ENCODE results near the gene NKX2-4. TPM values are rescaled to one million over a fixed set of nuclear protein-coding genes. Genes with fewer than 3 reads are reported as not detected.

NKX2-4 gene
- total RNA-seq, 6 experiments from 2014 or later = not detected

- Mint-ChIP-seq H3K36me3 (ENCODE audit: low read depth) (peaks cover 24% of the 10 kb centered on the region), H3K27ac (no peak overlapping the region), H3K27me3 (ENCODE audit: insufficient read depth) (no peaks in the 10 kb centered on the region)
Observed at GRCh38 chr20:21365771-21366170, 31.6 kb downstream of the NKX2-4 start.

DNA sequence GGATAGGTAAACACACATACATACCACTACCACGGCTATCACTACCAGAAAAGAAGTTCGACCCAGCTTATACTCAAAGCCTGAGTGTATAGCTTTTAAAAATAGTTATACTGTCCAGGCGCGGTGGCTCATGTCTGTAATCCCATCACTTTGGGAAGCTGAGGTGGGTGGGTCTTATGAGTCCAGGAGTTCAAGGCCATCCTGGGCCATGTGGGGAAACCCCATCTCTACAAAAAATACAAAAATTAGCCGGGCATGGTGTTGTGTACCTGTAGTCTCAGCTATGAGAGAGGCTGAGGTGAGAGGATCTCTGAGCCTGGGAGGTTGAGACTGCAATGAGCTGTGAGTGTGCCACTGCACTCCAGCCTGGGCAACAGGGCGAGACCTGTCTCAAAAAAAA lies 32.9 kb downstream of the NKX2-4 start:
- peaks cover 24% of the 10 kb centered on the region for H3K36me3 Mint-ChIP-seq (ENCODE audit: low read depth)
- TF ChIP-seq CTCF (IDR thresholded peaks at IDR 0.05) = no peak
- DNase-seq = no peak
- H3K9me3 Mint-ChIP-seq = no peaks in the 10 kb centered on the region
- peaks cover 34% of the 10 kb centered on the region for H3K4me1 Mint-ChIP-seq (ENCODE audit: low read depth)
- H3K27me3 Mint-ChIP-seq (ENCODE audit: insufficient read depth) = 0 out of 2 replicates have a peak, but pooled peaks cover 2% of the 10 kb centered on the region
- H3K27ac Mint-ChIP-seq = no peak overlapping the region
- no peak overlapping the region for H3K4me3 Mint-ChIP-seq

More at GRCh38 chr20:21365771-21366170, 31.6 kb downstream of the NKX2-4 start:
- Mint-ChIP-seq H3K9me3 (no peaks in the 10 kb centered on the region), H3K4me1 (ENCODE audit: low read depth) (peaks cover 21% of the 10 kb centered on the region), H3K4me3 (no peak overlapping the region)
- TF ChIP-seq CTCF (IDR thresholded peaks at IDR 0.05) = no peak
- no peak for DNase-seq

DNA sequence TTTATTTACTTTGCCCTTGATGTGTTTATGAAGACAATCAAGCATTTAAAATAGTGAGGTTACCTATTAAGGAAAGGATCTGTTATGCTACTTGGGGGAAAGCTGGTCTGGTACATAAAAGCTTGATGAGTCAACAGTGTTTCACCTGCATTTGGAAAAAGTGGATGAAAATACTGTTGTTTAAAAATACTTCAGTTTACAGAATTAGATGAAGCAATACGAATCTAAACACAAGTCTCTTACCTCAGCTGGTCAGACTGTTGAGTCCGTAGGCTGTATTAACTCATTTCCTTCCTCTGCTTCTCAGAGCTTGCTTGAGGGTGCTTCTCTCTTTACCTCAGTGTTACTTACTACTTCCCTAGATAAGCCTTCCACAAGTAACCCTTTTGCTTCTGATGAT lies 36.1 kb downstream of the NKX2-4 start:
- peaks cover 34% of the 10 kb centered on the region for H3K4me1 Mint-ChIP-seq (ENCODE audit: low read depth)
- 0 out of 2 replicates have a peak, but pooled peaks cover 2% of the 10 kb centered on the region for H3K27me3 Mint-ChIP-seq (ENCODE audit: insufficient read depth)
- TF ChIP-seq CTCF (IDR thresholded peaks at IDR 0.05) = no peak
- no peak for DNase-seq
- peaks cover 16% of the 10 kb centered on the region for H3K36me3 Mint-ChIP-seq (ENCODE audit: low read depth)
- H3K9me3 Mint-ChIP-seq = no peaks in the 10 kb centered on the region
- H3K27ac Mint-ChIP-seq = peak overlapping the region; percentile 60
- peak overlapping the region; percentile 15 for H3K4me3 Mint-ChIP-seq

DNA sequence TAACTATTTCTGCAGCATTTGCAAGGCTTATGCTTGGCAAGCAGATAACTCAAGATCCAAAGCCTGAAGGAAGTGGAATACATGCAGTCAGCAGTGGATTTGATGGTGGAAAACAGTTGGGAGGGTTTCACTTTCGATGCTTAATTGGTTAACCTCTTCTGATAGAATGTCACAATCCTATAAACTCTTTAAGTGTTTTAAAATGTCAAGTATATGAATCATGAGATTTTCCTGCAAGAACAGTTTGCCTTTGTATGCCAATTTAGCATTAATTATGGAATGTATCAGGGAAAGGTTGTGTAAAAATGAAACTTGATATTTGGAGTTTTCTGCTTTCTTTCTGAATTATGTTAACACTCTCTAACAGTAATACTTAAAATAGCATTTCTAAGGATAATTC lies 36.6 kb downstream of the NKX2-4 start:
- DNase-seq = peak; percentile 7
- H3K27me3 Mint-ChIP-seq (ENCODE audit: insufficient read depth) = 0 out of 2 replicates have a peak, but pooled peaks cover 2% of the 10 kb centered on the region
- H3K27ac Mint-ChIP-seq = peak overlapping the region; percentile 60
- no peaks in the 10 kb centered on the region for H3K9me3 Mint-ChIP-seq
- TF ChIP-seq CTCF (IDR thresholded peaks at IDR 0.05) = no peak
- peaks cover 15% of the 10 kb centered on the region for H3K36me3 Mint-ChIP-seq (ENCODE audit: low read depth)
- H3K4me1 Mint-ChIP-seq (ENCODE audit: low read depth) = peaks cover 34% of the 10 kb centered on the region
- peak overlapping the region; percentile 54 for H3K4me3 Mint-ChIP-seq

DNA sequence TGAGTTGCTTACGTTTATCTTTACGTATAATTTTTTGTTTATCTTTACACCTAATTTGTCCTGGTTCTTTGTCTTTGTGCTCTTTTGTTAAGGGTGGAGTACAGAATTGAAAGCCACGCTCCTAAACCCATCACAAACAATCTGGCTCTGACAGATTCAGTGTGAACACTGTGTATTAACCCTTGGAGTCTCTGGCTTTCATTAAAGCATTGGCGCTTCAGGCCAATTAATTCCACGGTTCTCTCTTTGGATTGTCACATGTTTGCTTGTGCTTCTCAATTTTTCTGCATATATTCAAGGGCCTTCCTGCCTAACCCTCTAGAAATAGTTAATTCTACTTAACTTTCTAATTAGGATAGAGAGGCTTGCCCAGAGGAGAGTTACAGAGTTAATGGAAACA lies 38.6 kb downstream of the NKX2-4 start:
- no peak overlapping the region for H3K27ac Mint-ChIP-seq
- no peak for TF ChIP-seq CTCF (IDR thresholded peaks at IDR 0.05)

DNA sequence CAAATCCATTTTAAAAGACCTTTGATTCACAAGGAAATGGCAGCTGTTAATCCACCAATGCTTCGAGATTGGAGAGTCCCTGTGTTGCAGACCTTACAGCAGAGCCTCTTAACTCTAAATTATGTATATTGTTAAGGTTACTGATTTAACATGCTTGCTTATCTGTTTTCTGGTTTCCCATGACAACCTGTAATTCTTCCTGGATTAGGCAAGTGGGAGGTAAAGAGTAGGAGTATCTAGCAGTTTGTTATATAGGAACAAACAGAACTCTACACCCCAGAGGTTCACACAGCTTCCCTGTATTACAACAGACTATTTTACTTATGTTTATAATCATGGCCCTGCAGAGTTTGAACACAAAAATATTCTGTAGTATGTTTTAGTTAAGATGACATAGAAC lies 39.5 kb downstream of the NKX2-4 start:
- peaks cover 40% of the 10 kb centered on the region for H3K4me1 Mint-ChIP-seq (ENCODE audit: low read depth)
- peaks cover 13% of the 10 kb centered on the region for H3K36me3 Mint-ChIP-seq (ENCODE audit: low read depth)
- DNase-seq = no peak
- no peak overlapping the region for H3K4me3 Mint-ChIP-seq
- H3K27me3 Mint-ChIP-seq (ENCODE audit: insufficient read depth) = 0 out of 2 replicates have a peak, but pooled peaks cover 2% of the 10 kb centered on the region
- no peaks in the 10 kb centered on the region for H3K9me3 Mint-ChIP-seq
- no peak for TF ChIP-seq CTCF (IDR thresholded peaks at IDR 0.05)
- no peak overlapping the region for H3K27ac Mint-ChIP-seq

More for the DNA sequence above, 38.6 kb downstream of the NKX2-4 start:
- no peaks in the 10 kb centered on the region for H3K9me3 Mint-ChIP-seq
- peaks cover 15% of the 10 kb centered on the region for H3K36me3 Mint-ChIP-seq (ENCODE audit: low read depth)
- no peak for DNase-seq
- peaks cover 34% of the 10 kb centered on the region for H3K4me1 Mint-ChIP-seq (ENCODE audit: low read depth)
- H3K27me3 Mint-ChIP-seq (ENCODE audit: insufficient read depth) = 0 out of 2 replicates have a peak, but pooled peaks cover 2% of the 10 kb centered on the region
- no peak overlapping the region for H3K4me3 Mint-ChIP-seq
